ENCODE results near the gene TERB1. TPM values are rescaled to one million over a fixed set of nuclear protein-coding genes. Genes with fewer than 3 reads are reported as not detected.

The TERB1 gene
- total RNA-seq, 1 donor from 2014 or later: 0.29 TPM

DNA sequence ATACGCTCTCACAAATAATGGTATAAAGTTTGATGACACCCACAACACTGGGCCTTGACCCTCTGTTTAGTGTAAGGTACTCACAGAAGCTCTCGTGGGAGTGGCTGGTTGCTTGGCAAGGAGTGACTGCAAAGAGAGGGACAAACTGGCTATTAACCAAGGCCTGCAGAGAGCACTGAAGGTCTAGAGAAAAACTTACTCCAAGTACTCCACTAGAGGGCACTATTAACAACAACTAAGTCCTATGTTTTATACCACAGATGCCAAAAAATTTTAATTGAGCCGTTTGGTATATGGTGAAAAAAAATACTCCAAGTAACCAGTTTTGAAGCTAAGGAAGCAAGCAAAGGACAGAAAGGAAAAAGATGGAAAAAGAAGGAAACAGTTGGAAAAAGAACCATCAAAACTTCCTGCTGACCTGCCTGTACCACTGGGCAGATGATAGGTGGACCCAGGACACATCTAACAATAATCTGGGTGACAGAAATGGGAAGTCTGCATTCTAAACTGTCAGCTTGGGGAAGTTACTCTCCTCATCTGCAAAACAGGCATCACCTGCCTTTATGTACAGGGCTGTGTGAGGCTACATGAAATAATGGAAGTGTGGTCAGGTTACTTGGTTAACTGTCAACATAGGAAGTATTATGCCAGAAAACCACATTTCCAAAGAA is 73.1 kb downstream of the TERB1 start:
- Mint-ChIP-seq H3K4me1 (ENCODE audit: low read depth) (peaks cover 16% of the 10 kb centered on the region), H3K27me3 (ENCODE audit: insufficient read depth) (no peaks in the 10 kb centered on the region), H3K9me3 (no peaks in the 10 kb centered on the region), H3K4me3 (no peak overlapping the region), H3K27ac (no peak overlapping the region), H3K36me3 (ENCODE audit: low read depth) (peaks cover 55% of the 10 kb centered on the region)
- no peak for DNase-seq (ENCODE audit: low spot score)
- intact Hi-C loops (cut with micrococcal nuclease): loop anchor here (1.0 to 2.0 kb wide), 4 partner anchors 23 to 322 kb away; partner anchors contain the start of gene DYNC1LI2

DNA sequence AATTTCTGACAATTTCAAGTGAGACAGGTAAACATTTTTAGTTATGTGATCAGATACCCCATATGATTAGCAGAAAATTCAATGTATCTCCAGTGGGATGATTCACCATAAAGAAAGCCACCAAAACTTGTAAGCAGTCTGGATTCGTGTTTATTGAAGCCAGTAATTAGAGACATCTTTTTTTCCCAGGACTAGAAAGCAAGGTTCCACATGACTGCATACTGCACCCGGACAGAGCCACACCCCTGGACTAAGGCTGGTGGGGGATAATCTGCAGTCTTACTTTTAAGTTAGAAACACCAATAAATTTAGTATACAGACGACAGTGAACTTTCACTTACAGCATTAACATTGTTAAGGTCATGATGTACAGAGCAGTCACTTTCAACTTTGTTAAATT is 80.6 kb downstream of the TERB1 start:
- Mint-ChIP-seq H3K27ac (no peak overlapping the region), H3K4me3 (no peak overlapping the region), H3K36me3 (ENCODE audit: low read depth) (peaks cover 31% of the 10 kb centered on the region), H3K9me3 (no peaks in the 10 kb centered on the region), H3K4me1 (ENCODE audit: low read depth) (no peaks in the 10 kb centered on the region), H3K27me3 (ENCODE audit: insufficient read depth) (no peaks in the 10 kb centered on the region)
- no peak for DNase-seq (ENCODE audit: low spot score)
- intact Hi-C loops (cut with micrococcal nuclease): no loop called here

DNA sequence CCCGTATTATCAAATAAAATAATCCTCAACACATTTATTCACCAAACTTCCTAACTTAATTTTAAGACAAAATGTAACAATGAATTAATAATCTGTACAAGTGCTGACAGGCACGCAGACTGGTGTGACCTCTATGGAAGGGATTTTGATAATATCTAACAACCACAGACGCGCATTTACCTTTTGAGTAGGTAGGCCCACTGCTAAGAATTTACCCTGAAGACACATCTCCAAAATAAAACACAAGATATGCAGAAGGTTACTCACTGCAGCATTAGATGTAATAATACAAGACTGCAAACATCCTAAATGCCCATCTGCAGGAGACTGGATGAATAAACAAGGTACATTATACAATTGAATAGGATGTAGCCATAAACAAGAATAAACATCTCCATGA is 82.1 kb downstream of the TERB1 start:
- H3K27me3 Mint-ChIP-seq (ENCODE audit: insufficient read depth): no peaks in the 10 kb centered on the region
- DNase-seq (ENCODE audit: low spot score): no peak
- H3K36me3 Mint-ChIP-seq (ENCODE audit: low read depth): peaks cover 22% of the 10 kb centered on the region
- no peaks in the 10 kb centered on the region for H3K4me1 Mint-ChIP-seq (ENCODE audit: low read depth)
- H3K4me3 Mint-ChIP-seq: no peak overlapping the region
- H3K27ac Mint-ChIP-seq: no peak overlapping the region
- intact Hi-C loops (cut with micrococcal nuclease): no loop called here
- no peaks in the 10 kb centered on the region for H3K9me3 Mint-ChIP-seq

DNA sequence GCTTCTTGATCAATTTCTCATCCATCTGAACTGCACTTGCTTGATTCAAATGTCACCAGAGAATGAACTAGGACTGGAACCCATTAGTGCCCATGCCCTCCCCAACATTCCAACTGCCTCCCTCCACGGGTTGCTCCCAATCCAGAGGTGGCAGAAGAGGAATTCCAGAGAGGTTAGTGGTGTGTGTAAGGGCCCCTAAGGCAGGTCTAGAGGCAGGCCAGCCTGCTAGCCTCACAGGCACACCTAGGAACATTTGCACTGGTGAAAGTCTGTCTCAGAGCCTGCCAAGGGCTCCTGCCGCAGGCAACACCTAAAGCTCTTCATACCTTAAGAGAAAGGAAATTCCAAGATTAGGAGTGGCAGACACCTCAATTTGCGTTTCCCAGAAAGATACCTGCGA is 83.6 kb downstream of the TERB1 start:
- Mint-ChIP-seq H3K27me3 (ENCODE audit: insufficient read depth) (no peaks in the 10 kb centered on the region), H3K4me1 (ENCODE audit: low read depth) (no peaks in the 10 kb centered on the region), H3K36me3 (ENCODE audit: low read depth) (peaks cover 8% of the 10 kb centered on the region), H3K9me3 (no peaks in the 10 kb centered on the region), H3K27ac (no peak overlapping the region), H3K4me3 (no peak overlapping the region)
- intact Hi-C loops (cut with micrococcal nuclease): no loop called here
- DNase-seq (ENCODE audit: low spot score): no peak

- Mint-ChIP-seq H3K4me1 (ENCODE audit: low read depth) (no peaks in the 10 kb centered on the region), H3K4me3 (no peak overlapping the region)
- DNase-seq (ENCODE audit: low spot score): no peak
Measured at GRCh38 chr16:66717112-66717675, 84.2 kb downstream of the TERB1 start.

GRCh38 chr16:66714654-66715307 is 86.6 kb downstream of the TERB1 start:
- Mint-ChIP-seq H3K9me3 (no peaks in the 10 kb centered on the region), H3K27ac (peak overlapping the region; percentile 31), H3K36me3 (ENCODE audit: low read depth) (peaks cover 3% of the 10 kb centered on the region), H3K4me3 (no peak overlapping the region), H3K4me1 (ENCODE audit: low read depth) (no peaks in the 10 kb centered on the region), H3K27me3 (ENCODE audit: insufficient read depth) (no peaks in the 10 kb centered on the region)
- intact Hi-C loops (cut with micrococcal nuclease): no loop called here
- DNase-seq (ENCODE audit: low spot score): no peak

More at GRCh38 chr16:66717112-66717675, 84.2 kb downstream of the TERB1 start:
- no peak overlapping the region for H3K27ac Mint-ChIP-seq
- intact Hi-C loops (cut with micrococcal nuclease): no loop called here
- no peaks in the 10 kb centered on the region for H3K9me3 Mint-ChIP-seq
- no peaks in the 10 kb centered on the region for H3K27me3 Mint-ChIP-seq (ENCODE audit: insufficient read depth)
- peaks cover 8% of the 10 kb centered on the region for H3K36me3 Mint-ChIP-seq (ENCODE audit: low read depth)

GRCh38 chr16:66714062-66714461 is 87.3 kb downstream of the TERB1 start:
- Mint-ChIP-seq H3K4me3 (no peak overlapping the region), H3K4me1 (ENCODE audit: low read depth) (no peaks in the 10 kb centered on the region), H3K27ac (no peak overlapping the region), H3K27me3 (ENCODE audit: insufficient read depth) (no peaks in the 10 kb centered on the region), H3K36me3 (ENCODE audit: low read depth) (peaks cover under 1% of the 10 kb centered on the region), H3K9me3 (no peaks in the 10 kb centered on the region)
- intact Hi-C loops (cut with micrococcal nuclease): no loop called here
- DNase-seq (ENCODE audit: low spot score): no peak

- no peaks in the 10 kb centered on the region for H3K9me3 Mint-ChIP-seq
Measured at GRCh38 chr16:66713076-66713475, 88.3 kb downstream of the TERB1 start.

GRCh38 chr16:66712512-66712911 is 88.9 kb downstream of the TERB1 start:
- intact Hi-C loops (cut with micrococcal nuclease): no loop called here
- no peak overlapping the region for H3K27ac Mint-ChIP-seq
- DNase-seq (ENCODE audit: low spot score): no peak
- H3K4me1 Mint-ChIP-seq (ENCODE audit: low read depth): no peaks in the 10 kb centered on the region
- no peak overlapping the region for H3K4me3 Mint-ChIP-seq
- peaks cover 1% of the 10 kb centered on the region for H3K27me3 Mint-ChIP-seq (ENCODE audit: insufficient read depth)
- no peaks in the 10 kb centered on the region for H3K9me3 Mint-ChIP-seq
- H3K36me3 Mint-ChIP-seq (ENCODE audit: low read depth): no peaks in the 10 kb centered on the region

More at GRCh38 chr16:66713076-66713475, 88.3 kb downstream of the TERB1 start:
- Mint-ChIP-seq H3K36me3 (ENCODE audit: low read depth) (no peaks in the 10 kb centered on the region), H3K27ac (no peak overlapping the region), H3K4me1 (ENCODE audit: low read depth) (no peaks in the 10 kb centered on the region), H3K4me3 (no peak overlapping the region), H3K27me3 (ENCODE audit: insufficient read depth) (peaks cover under 1% of the 10 kb centered on the region)
- intact Hi-C loops (cut with micrococcal nuclease): no loop called here
- no peak for DNase-seq (ENCODE audit: low spot score)

DNA sequence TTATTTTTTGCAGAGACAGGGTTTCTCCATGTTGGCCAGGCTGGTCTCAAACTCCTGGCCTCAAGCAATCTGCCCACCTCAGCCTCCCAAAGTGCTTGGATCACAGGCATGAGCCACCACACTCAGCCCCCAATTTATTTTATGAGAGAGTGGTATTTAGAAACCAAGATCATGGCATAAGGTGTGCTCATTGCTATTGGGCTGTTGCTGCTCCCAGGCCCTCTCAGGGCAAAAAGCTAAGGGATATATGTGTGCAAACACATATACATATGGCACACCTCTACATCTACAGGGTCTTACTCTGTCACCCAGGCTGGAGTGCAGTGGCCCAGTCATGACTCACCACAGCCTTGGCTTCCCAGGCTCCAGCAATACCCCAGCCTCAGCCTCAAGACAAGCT is 89.8 kb downstream of the TERB1 start:
- Mint-ChIP-seq H3K4me1 (ENCODE audit: low read depth) (no peaks in the 10 kb centered on the region), H3K9me3 (no peaks in the 10 kb centered on the region), H3K36me3 (ENCODE audit: low read depth) (no peaks in the 10 kb centered on the region), H3K4me3 (no peak overlapping the region), H3K27me3 (ENCODE audit: insufficient read depth) (peaks cover 1% of the 10 kb centered on the region), H3K27ac (no peak overlapping the region)
- intact Hi-C loops (cut with micrococcal nuclease): no loop called here
- DNase-seq (ENCODE audit: low spot score): no peak

DNA sequence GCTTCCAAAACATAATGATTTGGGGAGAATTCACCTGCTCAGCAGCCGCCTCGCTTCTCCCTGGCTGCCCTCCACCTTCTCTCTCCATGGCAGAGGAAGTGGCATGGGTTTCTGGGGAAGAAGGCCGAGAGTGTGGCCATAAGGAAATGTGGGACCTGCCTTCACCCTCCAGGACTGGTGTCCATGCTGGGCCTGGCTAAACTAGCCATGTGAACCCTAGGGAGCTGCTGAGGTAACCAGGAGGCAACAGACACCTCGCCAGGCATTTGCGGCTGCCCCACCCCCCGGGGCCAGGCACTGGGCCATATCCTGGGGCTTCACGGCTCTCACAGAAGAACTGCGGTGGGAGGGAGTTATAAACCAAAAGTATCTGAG is 94.9 kb downstream of the TERB1 start:
- Mint-ChIP-seq H3K4me1 (ENCODE audit: low read depth) (no peaks in the 10 kb centered on the region), H3K27me3 (ENCODE audit: insufficient read depth) (peaks cover 9% of the 10 kb centered on the region), H3K27ac (no peak overlapping the region), H3K36me3 (ENCODE audit: low read depth) (no peaks in the 10 kb centered on the region), H3K9me3 (no peaks in the 10 kb centered on the region), H3K4me3 (no peak overlapping the region)
- intact Hi-C loops (cut with micrococcal nuclease): no loop called here
- no peak for DNase-seq (ENCODE audit: low spot score)

GRCh38 chr16:66705790-66706505 is 95.4 kb downstream of the TERB1 start:
- Mint-ChIP-seq H3K4me3 (no peak overlapping the region), H3K27ac (no peak overlapping the region), H3K4me1 (ENCODE audit: low read depth) (no peaks in the 10 kb centered on the region), H3K9me3 (no peaks in the 10 kb centered on the region), H3K36me3 (ENCODE audit: low read depth) (no peaks in the 10 kb centered on the region), H3K27me3 (ENCODE audit: insufficient read depth) (peaks cover 9% of the 10 kb centered on the region)
- intact Hi-C loops (cut with micrococcal nuclease): no loop called here
- DNase-seq (ENCODE audit: low spot score): no peak

Measured in activated T-helper 1 cell treated with anti-CD3 and anti-CD28 coated beads, Interleukin-12 subunit alpha, Interleukin-12 subunit beta, Interleukin-2, Interleukin-4 antibody, amounts not matched to agents 30 ng/mL and 10 ng/mL and 1 ng/mL, durations not matched to agents 14 hours and 24 hours and 36 hours (primary cell).